ENCODE measurements around the gene ST7.

GRCh38 chr7:117153016-117153545 lies 199.8 kb downstream of the ST7 start:
- TF ChIP-seq GATA2 (IDR thresholded peaks at IDR 0.05; ENCODE audit: low read depth, low read length), result no peak
- no peak for TF ChIP-seq GATA3 (IDR thresholded peaks at IDR 0.05; ENCODE audit: low read depth, low read length)

Measured in SH-SY5Y (cell line).